HEK293 (cell line): ENCODE measurements around the gene NFIX.

Experiments
- CTCF ChIA-PET: fragments of 350-600 bp; formaldehyde crosslinking; extraction: SDS; loops from one replicate; lab custom pipeline; 2021; ENCODE audit warnings: antibody characterized with exemption; lab: Yijun Ruan, JAX
- POLR2A ChIA-PET: fragments of 300-600 bp; formaldehyde crosslinking; extraction: SDS; loops from one replicate; lab custom pipeline; 2020; ENCODE audit warnings: antibody characterized with exemption, inconsistent platforms; lab: Yijun Ruan, JAX
- H3K27ac ChIP-seq: fragments of 200-500 bp; sonication (Bioruptor generic); 2 replicates; pipeline ENCODE4 v1.5.1; 2014; ENCODE audit warnings: low read depth, low read length, control low read depth, inconsistent platforms; ENCODE audit errors: extremely low read depth
- H3K36me3 ChIP-seq, 2 experiments: fragments of 200-500 bp in 1 of 2; sonication (Bioruptor generic) in 1 of 2; 1 replicate in 1 of 2; 2 replicates in 1 of 2; pipeline ENCODE4 v1.5.1; 2014 to 2017; ENCODE audit warnings: inconsistent platforms in 2 of 2, low read length in 2 of 2; ENCODE audit not compliant: control insufficient read depth in 2 of 2, insufficient read depth in 1 of 2
- H3K4me1 ChIP-seq: fragments of 200-500 bp; sonication (Bioruptor generic); 2 replicates; pipeline ENCODE4 v1.5.1; 2014; ENCODE audit warnings: mild to moderate bottlenecking, low read length, inconsistent platforms; ENCODE audit not compliant: control insufficient read depth, insufficient read depth
- H3K4me3 ChIP-seq: 2 replicates; pipeline ENCODE4 v1.5.1; 2011; ENCODE audit warnings: low read depth, mild to moderate bottlenecking, control low read depth, low read length, moderate library complexity
- H3K9me3 ChIP-seq: fragments of 200-500 bp; sonication (Bioruptor generic); 2 replicates; pipeline ENCODE4 v1.5.1; 2014; ENCODE audit warnings: low read depth, low read length, inconsistent platforms; ENCODE audit not compliant: control insufficient read depth, insufficient read depth
- IKZF3 ChIP-seq: fragments of 450-650 bp; IDR thresholded peaks from 2 replicates; pipeline ENCODE4 v1.5.0; 2018; ENCODE audit warnings: missing biosample characterization, mild to moderate bottlenecking, missing genetic modification characterization, moderate library complexity
- REPIN1 ChIP-seq: fragments of 450-650 bp; formaldehyde crosslinking; IDR thresholded peaks from 2 replicates; pipeline ENCODE4 v1.5.1; 2017; ENCODE audit warnings: missing biosample characterization, missing genetic modification characterization, low read depth
- WT1 ChIP-seq: fragments of 450-650 bp; formaldehyde crosslinking; IDR thresholded peaks from 2 replicates; pipeline ENCODE4 v1.5.1; 2016; ENCODE audit warnings: missing biosample characterization, missing genetic modification characterization
- ZBTB10 ChIP-seq: fragments of 450-650 bp; formaldehyde crosslinking; IDR thresholded peaks from 2 replicates; pipeline ENCODE4 v1.5.1; 2016; ENCODE audit warnings: missing biosample characterization, missing genetic modification characterization
- ZBTB7A ChIP-seq: fragments of 450-650 bp; formaldehyde crosslinking; IDR thresholded peaks from 2 replicates; pipeline ENCODE4 v1.5.1; 2016; ENCODE audit warnings: low read depth, missing biosample characterization, missing genetic modification characterization
- ZIC2 ChIP-seq: fragments of 450-650 bp; formaldehyde crosslinking; IDR thresholded peaks from 2 replicates; pipeline ENCODE4 v1.5.1; 2016; ENCODE audit warnings: missing biosample characterization, missing genetic modification characterization
- ZNF174 ChIP-seq: fragments of 450-650 bp; formaldehyde crosslinking; IDR thresholded peaks from 2 replicates; pipeline ENCODE4 v1.5.0; 2017; ENCODE audit warnings: missing biosample characterization, mild to moderate bottlenecking, missing genetic modification characterization
- ZNF350 ChIP-seq: fragments of 450-650 bp; formaldehyde crosslinking; IDR thresholded peaks from 2 replicates; pipeline ENCODE4 v1.5.0; 2017; ENCODE audit warnings: missing biosample characterization, mild to moderate bottlenecking, missing genetic modification characterization
- ZNF354C ChIP-seq: fragments of 450-650 bp; formaldehyde crosslinking; IDR thresholded peaks from 2 replicates; pipeline ENCODE4 v1.5.1; 2016; ENCODE audit warnings: missing biosample characterization, missing genetic modification characterization, low read depth, borderline replicate concordance
- ZNF514 ChIP-seq: fragments of 450-650 bp; formaldehyde crosslinking; IDR thresholded peaks from 2 replicates; pipeline ENCODE4 v1.5.1; 2016; ENCODE audit warnings: missing biosample characterization, missing genetic modification characterization
- ZNF555 ChIP-seq: fragments of 450-650 bp; formaldehyde crosslinking; conservative IDR thresholded peaks from 2 replicates; pipeline ENCODE4 v1.5.1; 2017; ENCODE audit warnings: missing biosample characterization, mild to moderate bottlenecking, missing genetic modification characterization, inconsistent platforms
- ZNF585B ChIP-seq: fragments of 450-650 bp; formaldehyde crosslinking; IDR thresholded peaks from 2 replicates; pipeline ENCODE4 v1.5.1; 2016; ENCODE audit warnings: missing biosample characterization, missing genetic modification characterization
- ZNF621 ChIP-seq: fragments of 450-650 bp; formaldehyde crosslinking; IDR thresholded peaks from 2 replicates; pipeline ENCODE4 v1.5.1; 2017; ENCODE audit warnings: missing biosample characterization, missing genetic modification characterization
- ZNF658 ChIP-seq: fragments of 450-650 bp; formaldehyde crosslinking; IDR thresholded peaks from 2 replicates; pipeline ENCODE4; 2016; ENCODE audit warnings: missing biosample characterization, missing genetic modification characterization
- ZNF76 ChIP-seq: fragments of 450-650 bp; formaldehyde crosslinking; IDR thresholded peaks from 2 replicates; pipeline ENCODE4; 2016; ENCODE audit warnings: low read depth, missing biosample characterization, missing genetic modification characterization, borderline replicate concordance
- ZNF768 ChIP-seq: fragments of 450-650 bp; formaldehyde crosslinking; IDR thresholded peaks from 2 replicates; pipeline ENCODE4 v1.5.1; 2018; ENCODE audit warnings: missing biosample characterization, mild to moderate bottlenecking, missing genetic modification characterization
- ZNF777 ChIP-seq: fragments of 450-650 bp; formaldehyde crosslinking; IDR thresholded peaks from 2 replicates; pipeline ENCODE4 v1.5.1; 2017; ENCODE audit warnings: missing biosample characterization, missing genetic modification characterization, borderline replicate concordance
- TF ChIP-seq, protein P1 (sequence below): fragments of 450-650 bp; formaldehyde crosslinking; IDR thresholded peaks from 2 replicates; pipeline ENCODE4 v1.5.1; 2016; ENCODE audit warnings: missing biosample characterization, missing genetic modification characterization
- TF ChIP-seq, protein P2 (sequence below): fragments of 450-650 bp; formaldehyde crosslinking; IDR thresholded peaks from 2 replicates; pipeline ENCODE4 v1.5.1; 2016; ENCODE audit warnings: missing biosample characterization, missing genetic modification characterization

NFIX gene

GRCh38 chr19:13004273-13004672 lies 9.0 kb downstream of the NFIX start:
- CTCF ChIA-PET, result interaction anchor here (0.7 to 8.5 kb wide), 6 partner anchors 20 to 90 kb away, joined by 3 to 56 read pairs (median 7); no protein-coding TSS in a partner anchor
- Histone ChIP-seq H3K9me3 (no peaks in the 10 kb centered on the region), H3K4me3 (no peak overlapping the region), H3K4me1 (no peaks in the 10 kb centered on the region), H3K27ac (no peak overlapping the region), H3K36me3 (no peaks in the 10 kb centered on the region)
- TF ChIP-seq ZNF621 (tag by site-specific recombination), result no peak
- TF ChIP-seq ZNF555 (tag by site-specific recombination), result no peak
- TF ChIP-seq IKZF3, result no peak
- no peak for TF ChIP-seq ZNF514
- no peak for TF ChIP-seq ZNF658 (tag by site-specific recombination)
- TF ChIP-seq REPIN1 (tag by site-specific recombination), result no peak
- TF ChIP-seq ZBTB7A (tag by site-specific recombination), result no peak
- no peak for TF ChIP-seq ZNF585B (tag by site-specific recombination)
- TF ChIP-seq WT1 (tag by site-specific recombination), result no peak
- TF ChIP-seq, protein P1, sequence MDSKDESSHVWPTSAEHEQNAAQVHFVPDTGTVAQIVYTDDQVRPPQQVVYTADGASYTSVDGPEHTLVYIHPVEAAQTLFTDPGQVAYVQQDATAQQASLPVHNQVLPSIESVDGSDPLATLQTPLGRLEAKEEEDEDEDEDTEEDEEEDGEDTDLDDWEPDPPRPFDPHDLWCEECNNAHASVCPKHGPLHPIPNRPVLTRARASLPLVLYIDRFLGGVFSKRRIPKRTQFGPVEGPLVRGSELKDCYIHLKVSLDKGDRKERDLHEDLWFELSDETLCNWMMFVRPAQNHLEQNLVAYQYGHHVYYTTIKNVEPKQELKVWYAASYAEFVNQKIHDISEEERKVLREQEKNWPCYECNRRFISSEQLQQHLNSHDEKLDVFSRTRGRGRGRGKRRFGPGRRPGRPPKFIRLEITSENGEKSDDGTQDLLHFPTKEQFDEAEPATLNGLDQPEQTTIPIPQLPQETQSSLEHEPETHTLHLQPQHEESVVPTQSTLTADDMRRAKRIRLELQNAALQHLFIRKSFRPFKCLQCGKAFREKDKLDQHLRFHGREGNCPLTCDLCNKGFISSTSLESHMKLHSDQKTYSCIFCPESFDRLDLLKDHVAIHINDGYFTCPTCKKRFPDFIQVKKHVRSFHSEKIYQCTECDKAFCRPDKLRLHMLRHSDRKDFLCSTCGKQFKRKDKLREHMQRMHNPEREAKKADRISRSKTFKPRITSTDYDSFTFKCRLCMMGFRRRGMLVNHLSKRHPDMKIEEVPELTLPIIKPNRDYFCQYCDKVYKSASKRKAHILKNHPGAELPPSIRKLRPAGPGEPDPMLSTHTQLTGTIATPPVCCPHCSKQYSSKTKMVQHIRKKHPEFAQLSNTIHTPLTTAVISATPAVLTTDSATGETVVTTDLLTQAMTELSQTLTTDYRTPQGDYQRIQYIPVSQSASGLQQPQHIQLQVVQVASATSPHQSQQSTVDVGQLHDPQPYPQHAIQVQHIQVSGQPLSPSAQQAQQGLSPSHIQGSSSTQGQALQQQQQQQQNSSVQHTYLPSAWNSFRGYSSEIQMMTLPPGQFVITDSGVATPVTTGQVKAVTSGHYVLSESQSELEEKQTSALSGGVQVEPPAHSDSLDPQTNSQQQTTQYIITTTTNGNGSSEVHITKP (tag by site-specific recombination), result no peak
- no peak for TF ChIP-seq ZNF76 (tag by site-specific recombination)
- POLR2A ChIA-PET, result interaction anchor here (0.8 to 1.4 kb wide), 3 partner anchors 14 to 54 kb away, joined by 3 to 4 read pairs (median 3); no protein-coding TSS in a partner anchor

DNA sequence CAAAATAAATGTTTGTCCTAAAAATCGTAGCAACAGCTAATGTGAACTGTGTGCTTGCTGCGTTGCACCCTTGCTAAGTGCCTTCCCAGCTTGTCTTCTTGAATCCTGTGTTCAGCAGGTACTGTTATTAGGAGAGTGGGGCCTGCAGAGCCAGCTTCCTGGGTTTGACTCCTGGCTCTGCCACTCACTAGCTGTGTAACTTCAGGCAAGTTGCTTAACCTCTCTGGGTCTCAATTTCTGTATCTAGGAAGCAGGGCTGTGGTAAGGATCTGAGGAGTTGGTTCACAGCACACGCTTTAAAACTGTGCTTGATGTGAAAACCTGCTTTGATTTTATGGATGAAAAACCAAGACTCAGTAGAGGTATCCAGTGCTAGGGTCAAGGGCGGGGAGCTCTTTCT lies 10.0 kb downstream of the NFIX start:
- POLR2A ChIA-PET, result interaction anchor here (0.5 to 1.4 kb wide), 4 partner anchors 23 to 217 kb away, joined by 3 to 4 read pairs (median 3); no protein-coding TSS in a partner anchor
- Histone ChIP-seq H3K4me3 (no peak overlapping the region), H3K4me1 (no peaks in the 10 kb centered on the region), H3K9me3 (no peaks in the 10 kb centered on the region), H3K36me3 (no peaks in the 10 kb centered on the region), H3K27ac (no peak overlapping the region)
- CTCF ChIA-PET, result interaction anchor here (0.6 to 8.5 kb wide), 8 partner anchors 19 to 394 kb away, joined by 3 to 56 read pairs (median 4); partner anchors contain the start of genes ZNF490 and ZNF791
- no peak for TF ChIP-seq ZNF174 (tag by site-specific recombination)
- 0 out of 2 replicates have a peak, but pooled peaks have one; percentile 54 for TF ChIP-seq ZNF768

GRCh38 chr19:13005861-13006370 lies 10.6 kb downstream of the NFIX start:
- H3K36me3 ChIP-seq, result no peaks in the 10 kb centered on the region
- no peak overlapping the region for H3K27ac ChIP-seq
- no peak overlapping the region for H3K4me3 ChIP-seq
- CTCF ChIA-PET, result interaction anchor here (0.6 to 8.5 kb wide), 11 partner anchors 19 to 262 kb away, joined by 3 to 56 read pairs (median 4); no protein-coding TSS in a partner anchor
- TF ChIP-seq ZNF350 (tag by site-specific recombination) (no peak), ZIC2 (peak; percentile 81), ZBTB10 (tag by site-specific recombination) (no peak), ZNF354C (tag by site-specific recombination) (no peak), ZNF777 (no peak)
- TF ChIP-seq, protein P2, sequence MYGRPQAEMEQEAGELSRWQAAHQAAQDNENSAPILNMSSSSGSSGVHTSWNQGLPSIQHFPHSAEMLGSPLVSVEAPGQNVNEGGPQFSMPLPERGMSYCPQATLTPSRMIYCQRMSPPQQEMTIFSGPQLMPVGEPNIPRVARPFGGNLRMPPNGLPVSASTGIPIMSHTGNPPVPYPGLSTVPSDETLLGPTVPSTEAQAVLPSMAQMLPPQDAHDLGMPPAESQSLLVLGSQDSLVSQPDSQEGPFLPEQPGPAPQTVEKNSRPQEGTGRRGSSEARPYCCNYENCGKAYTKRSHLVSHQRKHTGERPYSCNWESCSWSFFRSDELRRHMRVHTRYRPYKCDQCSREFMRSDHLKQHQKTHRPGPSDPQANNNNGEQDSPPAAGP, result no peak
- no peaks in the 10 kb centered on the region for H3K4me1 ChIP-seq
- POLR2A ChIA-PET, result interaction anchor here (1.4 kb wide), 2 partner anchors 22 to 56 kb away, joined by 3 to 4 read pairs; no protein-coding TSS in a partner anchor
- no peaks in the 10 kb centered on the region for H3K9me3 ChIP-seq
